ENCODE data around the gene GPC6.
"Not testable (repeated sequence)": the region's sequence is repeated elsewhere in the genome, so short reads cannot be mapped to it uniquely, and the experiment has no call there.

Gene GPC6

GRCh38 chr13:93318534-93319254 lies 92.1 kb downstream of the GPC6 start:
- DNase-seq (ENCODE audit: low read depth), result no peak

DNA sequence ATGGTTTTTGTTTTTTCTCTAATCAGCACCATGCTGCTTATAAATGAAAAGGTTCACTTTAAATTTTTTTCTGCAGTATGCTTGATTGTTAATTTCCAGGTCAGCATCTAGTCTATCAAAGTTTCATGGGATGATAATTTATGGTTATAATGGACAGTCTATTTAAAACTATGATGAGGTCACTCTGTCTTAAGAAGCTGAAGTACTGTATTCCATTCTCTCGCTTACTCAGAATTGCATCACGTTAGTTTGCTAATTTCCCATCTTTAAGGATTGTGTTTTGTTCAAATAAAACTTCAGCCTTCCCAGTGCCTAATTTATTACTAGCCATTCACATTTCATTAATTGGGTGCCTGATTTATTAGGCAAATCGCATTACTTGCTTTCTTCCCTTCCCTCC lies 94.3 kb downstream of the GPC6 start:
- DNase-seq (ENCODE audit: low read depth), result no peak

- not testable (repeated sequence) for DNase-seq (ENCODE audit: low read depth)
Observed at GRCh38 chr13:93323880-93324279, 97.3 kb downstream of the GPC6 start.

- DNase-seq (ENCODE audit: low read depth), result no peak
Observed at GRCh38 chr13:93325303-93326233, 99.0 kb downstream of the GPC6 start.

DNA sequence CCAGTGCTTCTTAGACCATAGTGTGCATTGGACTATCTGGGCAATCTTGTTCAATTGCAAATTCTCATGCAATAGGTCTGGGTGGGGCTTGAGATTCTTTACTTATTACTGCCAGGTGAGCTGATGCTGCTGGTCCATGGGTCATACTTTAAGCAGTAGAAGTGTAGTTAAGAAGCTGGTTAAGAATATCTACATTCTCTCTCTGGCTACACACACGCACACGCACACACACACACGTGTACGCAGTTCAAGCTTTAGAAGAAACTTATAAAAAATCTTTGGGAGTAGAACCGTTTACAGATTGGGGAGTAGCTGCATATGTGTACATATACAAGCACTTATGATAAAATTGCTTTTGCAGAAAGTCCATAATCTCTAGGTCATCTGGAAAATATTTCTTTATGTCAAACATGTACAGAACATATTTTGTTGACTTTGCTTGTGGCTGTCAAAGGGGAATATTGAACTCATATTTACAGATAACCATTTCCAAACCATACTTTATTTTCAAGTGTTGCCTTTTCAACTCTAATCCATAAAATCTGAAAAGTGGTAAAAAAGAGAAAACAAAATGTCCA lies 99.7 kb downstream of the GPC6 start:
- DNase-seq (ENCODE audit: low read depth), result no peak

GRCh38 chr13:93328943-93329342 lies 102.3 kb downstream of the GPC6 start:
- DNase-seq (ENCODE audit: low read depth), result no peak

- no peak for DNase-seq (ENCODE audit: low read depth)
Observed at GRCh38 chr13:93336728-93337127, 110.1 kb downstream of the GPC6 start.

DNA sequence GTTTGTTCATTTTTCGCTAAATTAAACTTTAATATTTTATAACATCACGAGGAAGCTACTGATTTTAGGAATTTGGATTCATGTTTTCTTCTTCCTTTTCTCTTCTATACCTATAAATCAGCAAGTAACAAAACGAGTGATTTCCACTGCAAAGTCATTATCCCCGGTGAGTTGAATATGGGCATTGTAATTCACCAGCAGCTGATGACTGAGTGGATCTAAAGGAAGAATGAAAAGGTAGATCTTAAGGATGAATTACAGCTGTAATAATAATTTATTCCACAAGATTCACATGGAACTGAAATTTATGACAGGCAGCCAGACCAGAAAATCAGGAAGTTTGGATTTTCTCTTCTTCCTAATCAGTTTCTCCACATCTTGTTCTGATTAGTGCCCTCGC lies 111.4 kb downstream of the GPC6 start:
- DNase-seq (ENCODE audit: low read depth), result no peak

- DNase-seq (ENCODE audit: low read depth), result no peak
Observed at GRCh38 chr13:93338906-93339305, 112.3 kb downstream of the GPC6 start.

DNA sequence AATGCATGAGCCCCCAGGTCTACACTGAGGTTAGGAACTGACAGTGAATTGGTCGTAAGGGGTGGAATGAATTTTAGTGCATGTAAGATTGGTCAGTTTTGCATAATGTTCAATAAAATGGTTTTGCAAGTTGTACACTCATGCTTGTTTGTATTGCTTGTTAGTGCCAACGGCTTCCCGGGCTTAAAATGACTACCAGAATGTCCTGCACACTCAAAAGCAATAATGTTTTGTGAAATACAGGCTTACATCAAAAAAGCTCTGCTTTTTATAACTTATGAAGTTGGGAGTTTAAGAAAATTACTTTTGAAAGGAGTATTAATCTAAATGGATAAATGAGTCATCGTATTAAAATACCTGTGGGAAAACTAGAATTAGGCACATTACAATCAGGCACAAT lies 112.9 kb downstream of the GPC6 start:
- DNase-seq (ENCODE audit: low read depth), result no peak

DNA sequence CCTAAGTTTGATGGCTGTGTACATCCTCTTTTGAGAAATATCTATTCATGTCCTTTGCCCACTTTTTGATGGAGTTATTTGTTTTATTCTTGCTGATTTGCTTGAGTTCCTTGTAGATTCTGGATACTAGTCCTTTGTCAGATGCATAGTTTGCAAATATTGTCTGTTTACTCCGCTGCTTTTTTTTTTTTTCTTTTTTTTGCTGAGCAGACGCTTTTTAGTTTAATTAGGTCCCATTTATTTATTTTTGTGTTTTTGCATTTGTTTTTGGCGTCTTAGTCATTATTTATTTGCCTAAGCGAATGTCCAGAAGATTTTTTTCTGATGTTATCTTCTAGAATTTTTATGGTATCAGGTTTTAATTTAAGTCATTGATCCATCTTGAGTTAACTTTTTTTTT lies 114.9 kb downstream of the GPC6 start:
- DNase-seq (ENCODE audit: low read depth), result no peak

DNA sequence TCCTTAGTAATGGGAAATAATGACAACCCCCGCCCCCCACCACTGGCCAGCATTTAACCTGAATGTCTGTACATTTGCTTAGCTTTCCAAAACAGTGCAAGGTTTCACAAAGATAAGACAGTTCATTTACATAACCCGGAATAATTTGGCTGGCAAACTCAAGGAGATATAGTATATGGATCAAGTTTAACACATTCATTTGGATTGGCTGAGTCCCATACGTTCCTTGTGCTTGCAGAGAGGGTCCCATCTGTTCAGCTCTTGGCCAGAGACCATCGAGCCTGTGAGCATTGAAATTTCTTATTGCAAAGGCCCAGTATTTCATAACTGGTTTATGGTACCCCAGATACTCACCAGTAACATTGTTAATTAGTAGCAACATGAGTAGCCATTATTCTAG lies 116.5 kb downstream of the GPC6 start:
- no peak for DNase-seq (ENCODE audit: low read depth)

DNA sequence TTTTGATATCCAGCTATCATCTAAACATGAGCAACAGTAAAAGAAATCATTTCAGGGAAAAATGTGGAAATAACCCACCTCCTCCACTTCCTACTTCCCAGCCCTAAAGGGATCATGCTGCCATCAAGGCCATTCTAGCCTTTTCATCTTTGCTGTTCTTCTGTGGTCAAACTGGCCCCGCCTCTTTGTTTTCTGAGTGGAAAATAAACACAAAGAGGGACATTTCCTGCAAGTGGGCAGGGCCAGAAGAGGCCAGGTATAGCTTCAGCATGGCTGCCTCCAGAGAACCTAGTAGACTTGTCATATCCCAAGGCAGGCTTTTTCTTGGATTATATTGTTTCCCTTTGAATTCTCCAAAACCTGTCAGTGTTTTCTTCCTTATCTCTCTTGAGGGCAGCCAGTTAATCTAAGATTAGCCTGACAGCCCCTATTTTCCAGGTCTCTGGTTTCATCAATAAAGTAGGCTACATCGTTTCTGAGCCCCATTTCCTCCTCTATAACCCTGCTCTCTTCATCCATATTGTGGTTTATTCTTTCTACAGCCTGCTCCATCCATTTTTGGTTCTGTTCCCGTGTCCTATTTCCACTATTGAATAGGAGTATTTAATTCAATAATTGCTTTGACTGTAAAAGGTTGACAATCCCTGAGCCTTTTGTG lies 117.6 kb downstream of the GPC6 start:
- no peak for DNase-seq (ENCODE audit: low read depth)

DNA sequence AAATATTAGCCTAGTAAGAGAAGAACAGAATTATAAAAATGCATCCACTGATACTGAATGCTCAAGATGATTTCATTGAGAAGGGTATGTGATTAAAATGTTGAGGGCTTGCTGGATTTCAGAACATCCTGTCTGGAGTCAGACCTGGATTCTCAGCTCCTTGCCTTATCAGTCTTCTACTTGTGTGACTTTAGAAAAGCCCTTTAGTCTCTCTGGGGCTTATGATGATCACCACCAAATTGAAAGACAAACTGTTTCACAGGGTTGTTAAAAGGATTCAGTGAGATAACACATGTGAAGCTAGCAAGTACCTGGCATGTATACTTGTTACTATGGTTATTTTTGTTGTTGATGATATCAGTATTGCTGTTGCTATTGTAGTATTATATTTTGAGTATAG lies 118.4 kb downstream of the GPC6 start:
- DNase-seq (ENCODE audit: low read depth), result no peak

DNA sequence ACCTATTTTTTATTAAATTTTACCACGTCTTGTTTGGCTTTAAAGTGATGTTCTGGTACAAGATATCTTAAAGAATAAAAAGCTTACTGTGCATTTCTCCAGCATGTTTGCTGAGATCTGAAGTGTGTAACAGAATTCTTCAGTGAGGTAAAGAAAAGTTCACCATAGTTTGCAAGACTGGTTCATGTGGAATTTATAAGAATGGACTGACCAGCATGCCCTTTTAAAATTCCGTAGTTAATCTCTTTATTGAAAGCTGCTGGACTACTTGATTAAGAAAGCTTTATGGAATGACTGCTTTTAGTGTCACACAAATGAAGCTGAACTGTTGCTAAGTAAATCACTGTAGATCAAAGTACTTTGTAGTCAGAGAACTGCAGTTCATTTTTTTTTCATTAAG lies 119.2 kb downstream of the GPC6 start:
- DNase-seq (ENCODE audit: low read depth), result peak; percentile 11

- DNase-seq (ENCODE audit: low read depth), result no peak
Observed at GRCh38 chr13:93352616-93353015, 126.0 kb downstream of the GPC6 start.

GRCh38 chr13:93355094-93355493 lies 128.5 kb downstream of the GPC6 start:
- DNase-seq (ENCODE audit: low read depth), result no peak

GRCh38 chr13:93356469-93356868 lies 129.9 kb downstream of the GPC6 start:
- no peak for DNase-seq (ENCODE audit: low read depth)

- no peak for DNase-seq (ENCODE audit: low read depth)
Observed at GRCh38 chr13:93360021-93360420, 133.4 kb downstream of the GPC6 start.

GRCh38 chr13:93361703-93362102 lies 135.1 kb downstream of the GPC6 start:
- DNase-seq (ENCODE audit: low read depth), result no peak

DNA sequence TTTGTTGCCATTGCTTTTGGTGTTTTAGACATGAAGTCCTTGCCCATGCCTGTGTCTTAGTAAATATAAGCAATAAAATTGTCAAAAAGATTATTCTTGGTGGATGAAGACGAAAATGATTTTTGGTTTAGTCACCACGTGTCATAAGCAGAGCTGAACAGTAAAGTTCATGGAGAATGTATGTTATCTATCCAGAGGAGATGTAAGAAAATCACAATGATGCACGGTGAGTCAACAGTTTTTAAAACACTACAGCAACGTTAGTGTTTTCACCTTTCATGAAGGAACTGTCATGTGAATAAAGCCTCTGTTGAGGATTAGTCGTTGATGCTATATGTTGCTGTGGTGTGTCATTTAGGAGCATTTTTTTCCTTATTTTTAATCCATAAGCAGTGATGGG lies 137.6 kb downstream of the GPC6 start:
- peak; percentile 15 for DNase-seq (ENCODE audit: low read depth)

DNA sequence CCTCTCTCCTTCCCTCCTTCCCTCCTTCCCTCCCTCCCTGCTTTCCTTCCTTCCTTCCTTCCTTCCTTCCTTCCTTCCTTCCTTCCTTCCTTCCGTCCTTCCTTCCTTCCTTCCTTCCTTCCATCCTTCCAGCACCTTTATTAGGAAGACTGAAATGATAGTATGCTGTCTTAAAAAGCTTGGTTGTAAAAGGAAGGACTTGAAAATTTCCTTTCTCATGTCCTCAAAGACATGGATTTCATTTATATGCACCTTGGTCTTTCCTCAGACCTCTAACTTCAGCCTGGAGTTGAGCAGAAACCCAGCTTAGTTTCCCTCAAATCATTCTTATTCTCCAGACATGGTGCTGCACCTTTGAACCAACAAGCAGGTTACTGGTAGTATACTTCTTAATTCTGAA lies 141.7 kb downstream of the GPC6 start:
- no peak for DNase-seq (ENCODE audit: low read depth)

- DNase-seq (ENCODE audit: low read depth), result no peak
Observed at GRCh38 chr13:93368718-93369117, 142.1 kb downstream of the GPC6 start.
